Tibial nerve (tissue), 4 donors: ENCODE measurements around the gene SPOCK1. TPM values are rescaled to one million over a fixed set of nuclear protein-coding genes. Genes with fewer than 3 reads are reported as not detected.

Source experiments
- DNase-seq, 2 donors: peaks; one replicate each; pipeline ENCODE4 v3.0.0-alpha.2; 2019; ENCODE audit warnings: low spot score in 2 of 2
- H3K27ac ChIP-seq, 4 donors: fragments of 200-600 bp; sonication (generic) in 3 of 4; one replicate each; pipeline ENCODE4 v1.5.1; 2017 to 2019; ENCODE audit warnings: mild to moderate bottlenecking in 1 of 4
- H3K27me3 ChIP-seq, 2 donors: fragments of 200-600 bp; sonication (generic) in 1 of 2; one replicate each; pipeline versions ENCODE4 v1.5.1 to v1.6.0; 2017 to 2019
- H3K36me3 ChIP-seq, 3 donors: fragments of 200-600 bp; sonication (generic); one replicate each; pipeline ENCODE4 v1.5.1; 2018 to 2019
- H3K4me1 ChIP-seq, 4 donors: fragments of 200-600 bp; sonication (generic) in 3 of 4; one replicate each; pipeline ENCODE4 v1.5.1; 2017 to 2019
- H3K4me3 ChIP-seq, 4 donors: fragments of 200-600 bp; sonication (generic) in 3 of 4; one replicate each; pipeline ENCODE4 v1.5.1; 2017 to 2019; ENCODE audit warnings: mild to moderate bottlenecking in 1 of 4, moderate library complexity in 1 of 4
- H3K9me3 ChIP-seq, 4 donors: fragments of 200-600 bp; sonication (generic) in 3 of 4; one replicate each; pipeline ENCODE4 v1.5.1; 2017 to 2019
- CTCF ChIP-seq, 5 experiments: fragments of 200-600 bp in 3 of 5; fragments of 450-650 bp in 2 of 5; sonication (generic) in 3 of 5; IDR thresholded peaks; one replicate each; pipeline ENCODE4 v1.5.1; 2016 to 2019; ENCODE audit warnings: antibody characterized with exemption in 5 of 5, mild to moderate bottlenecking in 3 of 5, moderate library complexity in 2 of 5
- EP300 ChIP-seq, 2 donors: sonication (generic); formaldehyde crosslinking; IDR thresholded peaks; one replicate each; pipeline ENCODE4 v1.6.1; 2017; ENCODE audit warnings: antibody characterized with exemption in 2 of 2, mild to moderate bottlenecking in 1 of 2
- POLR2A ChIP-seq, 2 donors: fragments of 450-650 bp; IDR thresholded peaks; one replicate each; pipeline ENCODE4 v1.6.1; 2017; ENCODE audit warnings: antibody characterized with exemption in 2 of 2, mild to moderate bottlenecking in 2 of 2, moderate library complexity in 2 of 2
- WGBS, 2 donors: methylation state at CpG; one replicate each; pipeline ENCODE4 v1.1.5; 2018; 5-methylcytosine and 5-hydroxymethylcytosine counted together
- total RNA-seq, 4 donors: library from RNA; depleted of rRNA; stranded (reverse); fragments of >200 nt; gene quantifications; one replicate each; pipeline ENCODE4 v1.1.0, GENCODE V29; 2016

SPOCK1 gene
- total RNA-seq, 4 donors from 2014 or later, result 39.8 to 119 (median 73.1) TPM

GRCh38 chr5:137040024-137040423, 459.1 kb downstream of the SPOCK1 start:
- Histone ChIP-seq H3K36me3 (no peaks in the 10 kb centered on the region), H3K4me1 (no peaks in the 10 kb centered on the region), H3K27ac (no peak overlapping the region), H3K9me3 (peaks cover 0 to 31% (median 7%) of the 10 kb centered on the region in 4 donors), H3K4me3 (no peak overlapping the region), H3K27me3 (no peaks in the 10 kb centered on the region)
- TF ChIP-seq POLR2A (IDR thresholded peaks at IDR 0.05), result no peak
- TF ChIP-seq EP300 (IDR thresholded peaks at IDR 0.05), result no peak
- TF ChIP-seq CTCF (IDR thresholded peaks at IDR 0.05), result no peak
- no peak for DNase-seq
- 79 to 91% methylated on average over 4 of the region's 4 CpGs for WGBS, 2 donors

- no peak overlapping the region for H3K4me3 ChIP-seq
- 49 to 59% methylated on average over 2 of the region's 2 CpGs for WGBS, 2 donors
- DNase-seq, result no peak
- H3K36me3 ChIP-seq, result no peaks in the 10 kb centered on the region
- H3K9me3 ChIP-seq, result peaks cover 0 to 16% (median 4%) of the 10 kb centered on the region in 4 donors
- H3K27me3 ChIP-seq, result no peaks in the 10 kb centered on the region
- no peak overlapping the region for H3K27ac ChIP-seq
- no peaks in the 10 kb centered on the region for H3K4me1 ChIP-seq
- TF ChIP-seq CTCF (IDR thresholded peaks at IDR 0.05) (no peak), POLR2A (IDR thresholded peaks at IDR 0.05) (no peak), EP300 (IDR thresholded peaks at IDR 0.05) (no peak)
These were observed 461.3 kb downstream of the SPOCK1 start for GRCh38 chr5:137037848-137038247.

DNA sequence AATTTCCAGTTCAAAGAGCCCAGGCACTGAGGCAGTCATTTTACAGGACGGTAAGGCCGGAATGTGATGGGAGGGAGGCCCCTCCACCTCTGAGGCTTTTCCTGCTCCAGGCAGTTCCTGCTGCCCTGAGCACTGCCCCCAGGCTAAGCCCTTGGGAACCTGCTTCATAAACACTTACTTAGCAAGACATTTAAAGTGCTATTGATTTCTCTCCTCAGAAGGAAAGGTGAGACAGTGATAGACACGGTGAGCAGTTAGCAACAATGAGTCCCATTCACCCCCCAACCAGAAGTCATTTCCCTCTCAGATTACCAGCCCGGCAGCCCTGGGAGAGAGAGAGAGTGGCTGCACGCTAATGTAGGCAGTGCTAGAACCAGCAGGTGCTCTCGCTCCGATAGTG, 462.5 kb downstream of the SPOCK1 start:
- no peak for TF ChIP-seq EP300 (IDR thresholded peaks at IDR 0.05)
- no peak for TF ChIP-seq CTCF (IDR thresholded peaks at IDR 0.05)
- no peak for TF ChIP-seq POLR2A (IDR thresholded peaks at IDR 0.05)
- 34 to 43% methylated on average over 7 of the region's 7 CpGs for WGBS, 2 donors
- no peak for DNase-seq
- peaks cover 0 to 4% (median 0%) of the 10 kb centered on the region in 4 donors for H3K9me3 ChIP-seq
- H3K27me3 ChIP-seq, result no peaks in the 10 kb centered on the region
- H3K27ac ChIP-seq, result no peak overlapping the region
- H3K4me3 ChIP-seq, result no peak overlapping the region
- H3K36me3 ChIP-seq, result no peaks in the 10 kb centered on the region
- H3K4me1 ChIP-seq, result no peaks in the 10 kb centered on the region

GRCh38 chr5:137035480-137035878, 463.6 kb downstream of the SPOCK1 start:
- H3K27ac ChIP-seq, result no peak overlapping the region
- no peak for DNase-seq
- no peak overlapping the region for H3K4me3 ChIP-seq
- 40 to 80% methylated on average over 1 of the region's 1 CpG for WGBS, 2 donors
- no peaks in the 10 kb centered on the region for H3K9me3 ChIP-seq
- TF ChIP-seq POLR2A (IDR thresholded peaks at IDR 0.05) (no peak), CTCF (IDR thresholded peaks at IDR 0.05) (no peak), EP300 (IDR thresholded peaks at IDR 0.05) (no peak)
- no peaks in the 10 kb centered on the region for H3K27me3 ChIP-seq
- H3K4me1 ChIP-seq, result no peaks in the 10 kb centered on the region
- no peaks in the 10 kb centered on the region for H3K36me3 ChIP-seq

- H3K4me1 ChIP-seq, result no peaks in the 10 kb centered on the region
- DNase-seq, result no peak
- WGBS, 2 donors, result 85 to 87% methylated on average over 10 of the region's 10 CpGs
- no peaks in the 10 kb centered on the region for H3K27me3 ChIP-seq
- no peak overlapping the region for H3K4me3 ChIP-seq
- no peak for TF ChIP-seq CTCF (IDR thresholded peaks at IDR 0.05)
- no peak for TF ChIP-seq EP300 (IDR thresholded peaks at IDR 0.05)
- no peak for TF ChIP-seq POLR2A (IDR thresholded peaks at IDR 0.05)
- no peaks in the 10 kb centered on the region for H3K36me3 ChIP-seq
- H3K9me3 ChIP-seq, result no peaks in the 10 kb centered on the region
- no peak overlapping the region for H3K27ac ChIP-seq
These were observed 464.2 kb downstream of the SPOCK1 start for GRCh38 chr5:137034764-137035479.
